Measurements from ENCODE around the gene SEC22C. TPM values are rescaled to one million over a fixed set of nuclear protein-coding genes. Genes with fewer than 3 reads are reported as not detected.
A peak's percentile ranks its signal among the peaks of the same experiment; 100 is the strongest.
"Not testable (repeated sequence)": the region's sequence is repeated elsewhere in the genome, so short reads cannot be mapped to it uniquely, and the experiment has no call there.

The SEC22C gene
- total RNA-seq, 4 donors from 2014 or later: 52.7 to 62.7 (median 57.9) TPM

DNA sequence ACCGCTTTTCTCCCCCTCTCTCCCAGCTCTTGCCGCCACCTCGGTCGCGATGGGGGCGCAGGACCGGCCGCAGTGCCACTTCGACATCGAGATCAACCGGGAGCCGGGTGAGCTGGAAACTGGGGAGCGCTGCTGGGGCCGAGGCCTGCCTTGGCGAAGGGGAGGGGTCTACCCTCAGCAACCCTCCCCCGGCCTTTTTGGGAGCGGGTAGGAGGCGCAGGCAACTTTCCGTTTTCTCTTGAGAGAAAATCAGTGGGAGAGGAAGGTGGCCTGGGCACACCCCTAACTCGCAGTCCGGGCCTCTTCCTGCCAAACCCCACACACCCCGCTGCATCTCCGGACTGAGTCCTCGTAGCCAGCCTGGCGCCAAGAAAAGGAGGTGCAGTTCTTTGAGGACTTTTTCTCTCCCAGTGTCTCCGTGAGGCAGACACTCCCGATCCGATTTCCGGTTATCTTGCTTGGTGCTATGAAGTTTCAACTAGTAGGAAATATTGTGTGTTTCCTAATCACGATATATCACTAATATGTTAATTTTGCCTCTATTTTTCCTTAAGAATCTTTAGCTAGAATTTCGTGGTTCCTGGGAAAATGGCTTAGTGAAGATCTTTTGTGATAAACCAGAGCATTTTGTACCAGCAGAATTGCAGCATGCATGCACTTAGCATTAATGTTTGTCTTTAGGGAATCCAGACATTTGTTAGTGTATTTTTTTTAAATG lies 19.4 kb upstream of the SEC22C start:
- H3K9me3 ChIP-seq: peaks cover 0 to 7% (median 3%) of the 10 kb centered on the region in 4 donors
- H3K4me3 ChIP-seq: peak overlapping the region; percentile 85 to 99 (median 90)
- intact Hi-C loops (cut with DNase I): loop anchor here (5.0 kb wide), 2 partner anchors 51 to 146 kb away; partner anchors contain the start of gene ZBTB47
- peaks cover 24 to 44% (median 40%) of the 10 kb centered on the region in 4 donors for H3K4me1 ChIP-seq
- peak overlapping the region; percentile 96 to 99 (median 98) for H3K27ac ChIP-seq (replicated peaks in 1 of 4)
- TF ChIP-seq EP300 (IDR thresholded peaks at IDR 0.05) (no peak), POLR2AphosphoS5 (IDR thresholded peaks at IDR 0.05) (peak in 1 of 2 donors; percentile 49), POLR2A (IDR thresholded peaks at IDR 0.05; ENCODE audit: low read depth) (no peak)
- TF ChIP-seq, protein P1, sequence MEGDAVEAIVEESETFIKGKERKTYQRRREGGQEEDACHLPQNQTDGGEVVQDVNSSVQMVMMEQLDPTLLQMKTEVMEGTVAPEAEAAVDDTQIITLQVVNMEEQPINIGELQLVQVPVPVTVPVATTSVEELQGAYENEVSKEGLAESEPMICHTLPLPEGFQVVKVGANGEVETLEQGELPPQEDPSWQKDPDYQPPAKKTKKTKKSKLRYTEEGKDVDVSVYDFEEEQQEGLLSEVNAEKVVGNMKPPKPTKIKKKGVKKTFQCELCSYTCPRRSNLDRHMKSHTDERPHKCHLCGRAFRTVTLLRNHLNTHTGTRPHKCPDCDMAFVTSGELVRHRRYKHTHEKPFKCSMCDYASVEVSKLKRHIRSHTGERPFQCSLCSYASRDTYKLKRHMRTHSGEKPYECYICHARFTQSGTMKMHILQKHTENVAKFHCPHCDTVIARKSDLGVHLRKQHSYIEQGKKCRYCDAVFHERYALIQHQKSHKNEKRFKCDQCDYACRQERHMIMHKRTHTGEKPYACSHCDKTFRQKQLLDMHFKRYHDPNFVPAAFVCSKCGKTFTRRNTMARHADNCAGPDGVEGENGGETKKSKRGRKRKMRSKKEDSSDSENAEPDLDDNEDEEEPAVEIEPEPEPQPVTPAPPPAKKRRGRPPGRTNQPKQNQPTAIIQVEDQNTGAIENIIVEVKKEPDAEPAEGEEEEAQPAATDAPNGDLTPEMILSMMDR (IDR thresholded peaks at IDR 0.05): peak in 2 of 3 experiments; percentile 18 to 34
- peaks cover 0 to 4% (median 1%) of the 10 kb centered on the region in 4 donors for H3K36me3 ChIP-seq
- no peaks in the 10 kb centered on the region for H3K27me3 ChIP-seq
- WGBS: 2% methylated on average over 8 of the region's 31 CpGs
- DNase-seq (ENCODE audit: extremely low spot score): peak; percentile 94

DNA sequence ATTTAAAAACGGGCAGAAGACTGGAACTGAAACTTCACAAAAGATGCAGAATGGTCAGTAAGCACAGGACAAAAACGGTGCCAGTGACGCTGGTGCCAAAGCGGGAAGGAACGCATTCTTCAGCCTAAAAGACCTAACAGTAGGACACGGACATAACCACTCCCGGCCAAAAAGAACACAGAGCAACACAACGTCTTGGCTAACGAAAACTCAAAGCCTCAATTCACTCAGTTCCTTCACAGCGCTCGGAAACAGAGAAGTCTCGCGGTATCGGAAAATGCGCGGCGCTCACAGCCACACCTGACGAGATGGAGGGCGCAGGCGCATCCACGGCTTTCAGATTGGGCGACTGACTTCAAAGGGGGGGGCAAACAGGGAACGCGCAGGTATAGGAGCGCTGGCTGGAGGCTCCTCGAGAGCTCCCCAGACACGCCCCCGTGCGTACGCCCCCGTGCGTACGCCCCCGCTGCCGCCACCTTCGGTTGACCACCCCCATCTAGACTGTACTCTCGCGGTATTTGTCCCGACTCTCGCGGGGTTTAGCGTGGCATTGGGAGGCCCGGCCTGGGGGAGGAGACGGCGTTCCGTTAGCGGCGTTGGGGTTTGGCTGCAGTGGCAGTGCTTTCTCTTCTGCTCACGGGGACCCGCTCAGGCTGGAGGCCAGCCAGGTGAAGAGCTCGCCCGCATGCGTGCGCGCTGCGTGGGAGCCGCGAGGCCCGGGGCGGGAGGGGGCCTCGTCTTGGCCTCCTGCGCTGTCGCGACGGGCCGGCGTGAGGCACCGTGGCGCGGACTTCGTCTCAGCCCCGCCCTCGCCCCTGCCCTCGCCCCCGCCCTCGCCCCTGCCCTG lies 18.6 kb upstream of the SEC22C start, which contains the start of gene NKTR:
TSS of gene NKTR (plus strand) at position 576 of the 847 bp plus-strand sequence. CDS start 321 bp downstream, outside the sequence.
- peak; percentile 89 to 97 for TF ChIP-seq POLR2AphosphoS5 (IDR thresholded peaks at IDR 0.05)
- TF ChIP-seq, protein P1 (IDR thresholded peaks at IDR 0.05): peak in 1 of 3 experiments; percentile 9
- peak; percentile 71 for TF ChIP-seq POLR2A (IDR thresholded peaks at IDR 0.05; ENCODE audit: low read depth)
- TF ChIP-seq EP300 (IDR thresholded peaks at IDR 0.05): no peak
- Histone ChIP-seq H3K4me1 (peaks cover 16 to 36% (median 33%) of the 10 kb centered on the region in 4 donors), H3K27me3 (no peaks in the 10 kb centered on the region), H3K36me3 (peaks cover 0 to 10% (median 3%) of the 10 kb centered on the region in 4 donors), H3K4me3 (peak within 1 kb of the TSS; percentile 85 to 99 (median 90)), H3K9me3 (peaks cover 0 to 7% (median 3%) of the 10 kb centered on the region in 4 donors), H3K27ac (replicated peaks in 1 of 4) (peak within 1 kb of the TSS; percentile 96 to 99 (median 98))
- intact Hi-C loops (cut with DNase I): loop anchor here (5.0 kb wide), 2 partner anchors 52 to 147 kb away; partner anchors contain the start of gene ZBTB47
- peak; percentile 99 for DNase-seq (ENCODE audit: extremely low spot score)
- WGBS: 0% methylated on average over 41 of the region's 76 CpGs

DNA sequence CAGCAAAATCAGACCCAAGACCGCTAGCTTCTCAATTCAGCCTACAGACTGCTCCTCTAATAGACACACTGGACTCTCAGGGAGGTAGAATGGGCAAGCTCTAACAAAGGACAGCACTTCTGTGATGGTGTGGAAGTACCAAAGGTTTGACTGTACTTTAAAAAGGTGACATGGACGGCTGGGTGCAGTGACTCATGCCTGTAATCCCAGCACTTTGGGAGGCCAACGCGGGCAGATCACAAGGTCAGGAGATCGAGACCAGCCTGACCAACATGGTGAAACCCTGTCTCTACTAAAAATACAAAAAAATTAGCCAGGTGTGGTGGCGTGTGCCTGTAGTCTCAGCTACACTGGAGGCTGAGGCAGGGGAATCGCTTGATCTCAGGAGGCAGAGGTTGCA lies 15.3 kb upstream of the SEC22C start:
- Histone ChIP-seq H3K36me3 (peaks cover 0 to 32% (median 5%) of the 10 kb centered on the region in 4 donors), H3K4me1 (peaks cover 8 to 22% (median 14%) of the 10 kb centered on the region in 4 donors)
- H3K9me3 ChIP-seq; intact Hi-C loops (cut with DNase I); DNase-seq (ENCODE audit: extremely low spot score); H3K27ac ChIP-seq (replicated peaks in 1 of 4); H3K27me3 ChIP-seq; H3K4me3 ChIP-seq: not testable (repeated sequence)
- 88% methylated on average over 6 of the region's 7 CpGs for WGBS

DNA sequence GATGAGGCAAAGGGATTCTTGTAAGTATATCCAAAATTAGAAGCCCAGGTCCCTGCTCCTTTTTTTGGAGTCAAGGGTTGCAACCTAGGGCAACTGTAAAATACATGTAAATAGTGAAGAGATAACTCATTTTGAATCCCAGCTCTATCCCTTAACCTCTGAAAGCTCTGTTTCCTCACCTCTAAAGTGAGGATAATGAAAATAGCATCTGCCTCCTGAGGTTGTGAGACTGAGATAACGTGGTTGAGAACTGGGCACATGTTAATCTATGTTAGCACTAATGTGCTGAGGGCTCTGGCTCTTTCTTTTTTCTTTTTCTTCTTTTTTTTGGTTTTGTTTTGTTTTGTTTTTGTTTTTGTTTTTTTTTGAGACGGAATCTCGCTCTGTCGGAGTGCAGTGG lies 13.9 kb upstream of the SEC22C start:
- 92% methylated on average over 4 of the region's 4 CpGs for WGBS
- DNase-seq (ENCODE audit: extremely low spot score): no peak
- TF ChIP-seq POLR2A (IDR thresholded peaks at IDR 0.05; ENCODE audit: low read depth) (no peak), EP300 (IDR thresholded peaks at IDR 0.05) (no peak), POLR2AphosphoS5 (IDR thresholded peaks at IDR 0.05) (no peak)
- TF ChIP-seq, protein P1 (IDR thresholded peaks at IDR 0.05): no peak
- peaks cover 0 to 32% (median 5%) of the 10 kb centered on the region in 4 donors for H3K36me3 ChIP-seq
- H3K4me1 ChIP-seq: peaks cover 12 to 25% (median 15%) of the 10 kb centered on the region in 4 donors
- no peak overlapping the region for H3K4me3 ChIP-seq
- H3K27me3 ChIP-seq: no peaks in the 10 kb centered on the region
- H3K27ac ChIP-seq (replicated peaks in 1 of 4): no peak overlapping the region
- no peaks in the 10 kb centered on the region for H3K9me3 ChIP-seq
- intact Hi-C loops (cut with DNase I): no loop called here

Measured in esophagus muscularis mucosa (tissue), 4 donors.